OCI-LY7 (cell line): ENCODE measurements around the gene GALNTL6.

Experiments
- CTCF ChIP-seq: fragments of 200-600 bp; sonication (generic); conservative IDR thresholded peaks from 2 replicates; pipeline ENCODE4 v1.5.1; 2014; ENCODE audit warnings: mild to moderate bottlenecking, antibody characterized with exemption, low read length, moderate library complexity, mixed read lengths
- EZH2phosphoT487 ChIP-seq: fragments of 200-600 bp; sonication (generic); IDR thresholded peaks from 2 replicates; pipeline ENCODE4 v1.6.1; 2018; ENCODE audit warnings: low read depth, borderline replicate concordance, mild to moderate bottlenecking, mixed run types, antibody characterized with exemption, low read length, moderate library complexity, mixed read lengths

GRCh38 chr4:172809319-172809718 lies 996.1 kb downstream of the GALNTL6 start:
- TF ChIP-seq CTCF (no peak), EZH2phosphoT487 (no peak)
